ENCODE data around the gene SPATA13.

Gene SPATA13

GRCh38 chr13:24225930-24226329, 65.4 kb downstream of the SPATA13 start:
- H3K36me3 ChIP-seq (replicated peaks) = no peaks in the 10 kb centered on the region
- no peaks in the 10 kb centered on the region for H3K27me3 ChIP-seq (replicated peaks)
- TF ChIP-seq CTCF (IDR thresholded peaks at IDR 0.05; ENCODE audit: low read depth, low read length, missing control alignments) = no peak
- in situ Hi-C loops (cut with HindIII; ENCODE audit: low pct_ligation_motif_present, low sequenced_read_pairs) = no loop called here
- no peak overlapping the region for H3K27ac ChIP-seq
- no peak for DNase-seq
- H3K4me3 ChIP-seq (ENCODE audit: low read depth, low read length) = no peak overlapping the region

GRCh38 chr13:24226762-24227161, 66.2 kb downstream of the SPATA13 start:
- TF ChIP-seq CTCF (IDR thresholded peaks at IDR 0.05; ENCODE audit: low read depth, low read length, missing control alignments) = no peak
- Histone ChIP-seq H3K27me3 (replicated peaks) (no peaks in the 10 kb centered on the region), H3K36me3 (replicated peaks) (no peaks in the 10 kb centered on the region), H3K27ac (no peak overlapping the region), H3K4me3 (ENCODE audit: low read depth, low read length) (no peak overlapping the region)
- in situ Hi-C loops (cut with HindIII; ENCODE audit: low pct_ligation_motif_present, low sequenced_read_pairs) = no loop called here
- DNase-seq = no peak

GRCh38 chr13:24228852-24229458, 68.4 kb downstream of the SPATA13 start:
- Histone ChIP-seq H3K27me3 (replicated peaks) (no peaks in the 10 kb centered on the region), H3K27ac (no peak overlapping the region), H3K36me3 (replicated peaks) (no peaks in the 10 kb centered on the region), H3K4me3 (ENCODE audit: low read depth, low read length) (no peak overlapping the region)
- in situ Hi-C loops (cut with HindIII; ENCODE audit: low pct_ligation_motif_present, low sequenced_read_pairs) = no loop called here
- peak; percentile 92 for TF ChIP-seq CTCF (IDR thresholded peaks at IDR 0.05; ENCODE audit: low read depth, low read length, missing control alignments)
- peak; percentile 60 for DNase-seq

GRCh38 chr13:24230428-24231072, 70.0 kb downstream of the SPATA13 start:
- in situ Hi-C loops (cut with HindIII; ENCODE audit: low pct_ligation_motif_present, low sequenced_read_pairs) = no loop called here
- Histone ChIP-seq H3K27ac (no peak overlapping the region), H3K4me3 (ENCODE audit: low read depth, low read length) (no peak overlapping the region), H3K27me3 (replicated peaks) (no peaks in the 10 kb centered on the region), H3K36me3 (replicated peaks) (no peaks in the 10 kb centered on the region)
- TF ChIP-seq CTCF (IDR thresholded peaks at IDR 0.05; ENCODE audit: low read depth, low read length, missing control alignments) = no peak
- DNase-seq = no peak

GRCh38 chr13:24231377-24231776, 70.9 kb downstream of the SPATA13 start:
- no peak for DNase-seq
- H3K27me3 ChIP-seq (replicated peaks) = no peaks in the 10 kb centered on the region
- in situ Hi-C loops (cut with HindIII; ENCODE audit: low pct_ligation_motif_present, low sequenced_read_pairs) = no loop called here
- H3K4me3 ChIP-seq (ENCODE audit: low read depth, low read length) = no peak overlapping the region
- H3K36me3 ChIP-seq (replicated peaks) = no peaks in the 10 kb centered on the region
- no peak overlapping the region for H3K27ac ChIP-seq
- TF ChIP-seq CTCF (IDR thresholded peaks at IDR 0.05; ENCODE audit: low read depth, low read length, missing control alignments) = no peak

GRCh38 chr13:24232037-24232436, 71.5 kb downstream of the SPATA13 start:
- no peak for TF ChIP-seq CTCF (IDR thresholded peaks at IDR 0.05; ENCODE audit: low read depth, low read length, missing control alignments)
- Histone ChIP-seq H3K4me3 (ENCODE audit: low read depth, low read length) (no peak overlapping the region), H3K27me3 (replicated peaks) (no peaks in the 10 kb centered on the region), H3K27ac (no peak overlapping the region), H3K36me3 (replicated peaks) (no peaks in the 10 kb centered on the region)
- no peak for DNase-seq
- in situ Hi-C loops (cut with HindIII; ENCODE audit: low pct_ligation_motif_present, low sequenced_read_pairs) = no loop called here
